HG02840 (cell line): ENCODE results near the gene SLC5A4.
"Not testable (repeated sequence)": the region's sequence is repeated elsewhere in the genome, so short reads cannot be mapped to it uniquely, and the experiment has no call there.

ENCODE experiments used
- ATAC-seq: cut with Tn5 transposase; IDR thresholded peaks from one replicate; pipeline ENCODE4 v1.9.1; 2021; ENCODE audit warnings: mild to moderate bottlenecking, moderate library complexity, moderate number of reproducible peaks; ENCODE audit not compliant: unreplicated experiment, low FRiP score

SLC5A4 gene

DNA sequence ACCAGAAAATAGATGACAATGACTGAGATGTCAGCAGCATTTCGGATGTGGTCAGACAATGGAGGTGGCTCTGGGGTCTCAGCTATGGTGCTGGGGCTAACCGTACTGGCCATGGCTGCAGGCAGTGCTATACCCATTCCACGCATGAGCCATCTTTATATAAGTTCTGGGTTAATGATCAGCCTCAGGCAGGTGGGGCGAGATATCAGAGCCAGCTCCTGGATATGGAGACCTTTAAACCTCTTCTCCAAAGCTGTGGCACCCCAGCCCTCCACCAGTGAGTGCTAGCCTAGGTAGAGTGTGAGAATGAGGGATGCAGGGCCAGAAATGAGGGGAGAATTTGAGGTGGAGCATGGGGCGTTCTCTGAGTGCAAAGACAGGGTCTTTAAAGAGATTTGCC lies at the start of gene SLC5A4:
Gene SLC5A4, minus strand, starts transcription at position 131 of the 400 bp plus-strand sequence. Its CDS starts 18 bp downstream, at position 113.
- ATAC-seq, result no peak

DNA sequence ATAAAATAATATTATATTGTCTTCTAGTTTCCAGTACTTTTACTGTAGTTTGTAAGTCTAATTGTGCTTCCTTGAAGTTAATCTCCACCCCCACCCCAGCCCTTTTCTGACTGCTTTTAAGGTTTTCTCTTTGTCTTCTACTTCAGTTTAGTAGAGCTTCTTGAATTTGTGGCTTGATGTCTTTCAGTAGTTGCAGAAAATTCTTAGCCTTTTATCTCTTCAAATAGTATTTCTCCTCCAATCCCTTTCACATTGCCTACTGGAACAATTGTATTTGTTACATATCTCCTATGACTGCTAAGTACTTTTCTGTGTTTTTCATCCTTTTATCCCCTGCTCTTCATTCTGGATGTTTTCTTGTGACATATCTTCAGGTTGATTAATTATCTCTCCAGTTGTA lies 38.8 kb upstream of the SLC5A4 start:
- not testable (repeated sequence) for ATAC-seq

DNA sequence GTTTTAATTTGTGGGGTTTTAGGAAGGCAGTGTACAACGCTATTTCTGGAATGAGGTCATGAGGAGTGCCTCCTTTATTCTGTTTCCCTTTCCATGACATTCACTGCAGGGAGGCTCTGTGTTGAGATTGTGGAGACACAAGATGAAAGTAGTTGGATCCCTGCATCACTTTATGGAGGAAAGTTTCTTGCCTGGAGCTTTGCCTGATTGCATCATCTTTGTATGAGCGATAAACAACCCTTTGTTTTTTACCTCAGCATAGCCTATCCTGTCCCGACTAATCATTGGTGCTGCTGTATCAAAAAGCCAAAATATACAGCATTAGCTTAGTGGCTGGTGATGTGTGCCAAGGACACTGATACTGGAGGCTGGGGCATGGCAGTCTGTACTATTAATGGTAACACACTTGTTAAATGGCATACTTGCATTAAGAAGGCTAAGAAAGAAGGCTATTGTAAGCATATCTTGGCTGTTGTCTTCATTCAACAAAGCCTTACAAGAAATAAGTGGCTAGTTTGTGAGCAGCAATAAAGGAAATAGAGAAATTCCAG lies 31.2 kb upstream of the SLC5A4 start:
- ATAC-seq, result no peak

DNA sequence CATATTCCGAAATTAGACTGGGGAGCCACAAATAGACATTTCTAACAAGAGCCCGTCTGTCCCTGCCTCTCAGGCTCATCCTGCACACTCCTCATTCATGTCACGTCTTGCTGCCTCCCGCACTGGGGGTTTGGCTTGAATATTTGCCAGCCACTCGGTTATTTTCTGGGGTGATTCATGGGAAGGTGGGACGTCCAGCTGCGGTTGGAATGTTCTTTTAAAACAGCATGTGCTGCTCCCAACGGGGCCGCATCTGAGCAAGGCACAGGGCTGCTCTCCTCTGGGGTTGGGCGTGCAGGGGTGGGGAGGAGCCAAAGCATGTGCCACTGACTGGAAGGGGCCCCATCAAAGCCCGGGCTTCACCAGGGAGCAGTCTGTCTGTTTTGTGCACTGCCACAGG lies 25.9 kb upstream of the SLC5A4 start:
- no peak for ATAC-seq

DNA sequence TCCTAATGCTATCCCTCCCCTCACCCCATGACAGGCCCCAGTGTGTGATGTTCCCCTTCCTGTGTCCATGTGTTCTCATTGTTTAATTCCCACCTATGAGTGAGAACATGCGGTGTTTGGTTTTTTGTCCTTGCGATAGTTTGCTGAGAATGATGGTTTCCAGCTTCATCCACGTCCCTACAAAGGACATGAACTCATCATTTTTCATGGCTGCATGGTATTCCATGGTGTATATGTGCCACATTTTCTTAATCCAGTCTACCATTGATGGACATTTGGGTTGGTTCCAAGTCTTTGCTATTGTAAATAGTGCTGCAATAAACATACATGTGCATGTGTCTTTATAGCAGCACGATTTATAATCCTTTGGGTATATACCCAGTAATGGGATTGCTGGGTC lies 20.2 kb upstream of the SLC5A4 start:
- ATAC-seq, result not testable (repeated sequence)

DNA sequence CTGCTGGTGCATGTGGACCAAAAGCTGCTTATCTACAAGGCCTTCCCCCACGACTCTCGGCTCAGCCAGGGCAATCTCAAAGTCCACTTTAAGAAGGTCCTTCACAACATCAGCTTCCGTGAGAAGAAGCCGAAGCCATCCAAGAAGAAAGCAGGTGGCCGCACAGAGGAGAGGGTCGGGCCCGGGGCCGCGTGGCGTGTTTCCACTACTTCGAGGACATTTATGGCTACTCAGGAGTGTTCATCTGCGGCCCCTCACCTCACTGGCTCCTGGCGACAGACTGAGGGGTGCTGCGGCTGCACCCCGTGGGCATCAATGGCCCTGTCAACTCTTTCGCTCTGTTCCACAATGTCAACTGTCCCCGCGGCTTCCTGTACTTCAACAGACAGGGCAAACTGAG lies 16.2 kb upstream of the SLC5A4 start:
- no peak for ATAC-seq

DNA sequence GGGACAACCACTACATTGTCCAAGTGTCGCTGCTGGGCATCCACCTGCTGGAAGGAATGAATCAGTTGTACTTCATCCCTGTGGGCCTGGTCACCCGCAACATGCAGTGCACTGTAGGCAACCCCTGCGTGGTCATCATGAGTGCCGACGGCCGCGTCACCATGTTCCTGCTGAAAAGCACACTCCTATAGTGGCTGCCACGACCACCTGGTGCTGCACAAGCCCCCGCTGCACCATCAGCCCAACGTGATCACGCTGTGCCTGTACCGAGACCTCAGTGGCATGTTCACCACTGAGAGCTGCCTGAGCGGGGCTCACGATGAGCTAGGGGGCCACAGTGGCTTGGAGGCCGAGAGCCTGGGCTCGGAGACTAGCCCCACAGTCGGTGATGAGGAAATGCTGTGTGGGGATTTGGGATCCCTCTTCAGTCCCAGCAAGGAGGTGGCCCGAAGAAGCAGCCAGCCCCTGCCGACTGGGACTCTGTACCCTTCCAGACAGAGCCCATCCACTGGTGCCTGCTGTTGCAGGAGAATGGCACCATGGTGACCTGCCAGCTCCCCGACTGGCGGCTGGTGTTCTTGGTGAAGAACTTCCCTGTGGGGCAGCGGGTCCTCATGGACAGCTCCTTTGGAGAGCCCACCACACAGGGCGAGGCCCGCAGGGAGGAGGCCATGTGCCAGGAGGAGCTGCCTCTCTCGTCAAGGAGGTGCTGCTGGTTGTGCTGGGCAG lies 15.7 kb upstream of the SLC5A4 start:
- ATAC-seq, result no peak

DNA sequence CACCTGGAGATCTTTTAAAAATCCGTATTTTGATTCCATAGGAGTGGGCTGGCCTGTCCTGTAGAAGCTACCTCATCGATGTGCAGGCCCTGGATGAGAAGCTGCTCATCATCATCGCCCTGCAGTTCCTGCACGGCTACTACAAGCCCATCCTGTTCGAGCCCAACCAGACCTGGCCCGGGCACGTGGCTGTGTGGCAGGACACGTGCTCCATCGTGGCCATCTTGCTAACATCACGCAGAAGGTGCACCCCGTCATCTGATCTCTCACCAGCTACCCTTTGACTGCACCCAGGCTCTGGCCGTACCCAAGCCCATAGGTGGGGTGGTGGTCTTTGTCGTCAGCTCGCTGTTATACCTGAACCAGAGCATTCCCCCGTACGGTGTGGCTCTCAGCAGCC lies 14.2 kb upstream of the SLC5A4 start:
- ATAC-seq, result no peak

DNA sequence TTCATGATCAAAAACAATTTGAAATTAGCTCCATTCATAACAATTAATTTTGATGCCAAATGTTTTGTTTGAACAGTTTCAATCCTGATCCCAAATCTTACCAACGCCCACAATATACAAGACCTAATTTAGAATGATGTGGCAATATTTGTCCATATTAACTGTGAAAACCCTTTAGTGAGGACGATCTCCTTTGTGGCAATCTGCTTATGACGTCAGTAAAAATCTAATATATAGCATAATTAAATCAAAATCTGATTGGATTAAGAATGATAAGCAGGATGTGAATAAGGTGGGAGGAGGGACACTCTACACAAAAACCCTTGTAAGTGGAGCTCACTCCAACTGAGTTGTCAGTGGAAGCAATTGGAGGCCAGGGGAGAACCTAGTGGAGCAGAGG lies 11.9 kb upstream of the SLC5A4 start:
- ATAC-seq, result no peak

DNA sequence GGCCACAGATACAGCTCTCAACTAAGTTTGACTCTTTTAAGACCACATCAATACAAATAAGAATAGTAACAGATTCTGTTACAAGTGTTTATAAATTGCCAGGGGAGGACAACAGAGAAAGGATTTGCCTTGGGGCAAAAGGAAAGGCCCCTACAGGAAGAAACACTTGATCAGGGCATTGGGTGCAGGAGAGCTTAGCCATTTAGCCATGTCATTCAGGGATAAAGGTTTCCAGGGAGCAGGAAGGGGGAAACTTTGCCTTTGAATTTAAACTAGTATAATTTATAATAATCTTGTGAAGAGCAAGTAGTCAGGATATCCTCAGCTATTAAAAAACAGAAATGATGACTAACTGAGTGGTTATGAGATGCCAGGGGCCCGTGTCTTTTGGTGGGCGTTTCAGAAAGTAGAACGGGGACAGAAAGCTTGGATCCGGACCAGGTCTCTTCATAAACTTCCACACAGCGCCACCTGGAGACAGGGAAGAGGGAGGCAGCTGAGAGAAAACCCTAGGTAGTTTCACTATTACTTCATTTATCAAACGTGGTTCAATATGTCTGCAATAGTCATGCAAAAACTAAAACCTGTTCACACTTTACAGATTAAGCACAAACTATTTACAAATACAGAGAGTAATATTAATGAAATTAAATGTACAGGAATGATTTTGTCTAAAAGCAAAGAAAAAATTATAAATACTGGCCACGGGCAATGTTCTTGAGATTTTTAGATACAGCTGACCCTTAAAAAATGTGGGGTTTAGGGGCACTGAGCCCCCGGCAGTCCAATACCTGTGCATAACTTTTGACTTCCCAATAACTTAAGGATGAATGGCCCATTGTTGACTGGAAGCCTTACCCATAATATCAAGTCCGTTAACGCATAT lies 11.0 kb upstream of the SLC5A4 start:
- no peak for ATAC-seq

DNA sequence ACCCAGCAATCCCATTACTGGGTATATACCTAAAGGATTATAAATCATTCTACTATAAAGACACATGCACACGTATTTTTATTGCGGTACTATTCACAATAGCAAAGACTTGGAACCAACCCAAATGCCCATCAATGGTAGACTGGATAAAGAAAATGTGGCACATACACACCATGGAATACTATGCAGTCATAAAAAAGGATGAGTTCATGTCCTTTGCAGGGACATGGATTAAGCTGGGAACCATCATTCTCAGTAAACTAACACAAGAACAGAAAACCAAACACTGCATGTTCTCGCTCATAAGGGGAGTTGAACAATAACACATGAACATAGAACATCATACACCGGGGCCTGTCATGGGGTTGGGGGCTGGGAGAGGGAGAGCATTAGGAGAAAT lies 8.5 kb upstream of the SLC5A4 start:
- ATAC-seq, result not testable (repeated sequence)

DNA sequence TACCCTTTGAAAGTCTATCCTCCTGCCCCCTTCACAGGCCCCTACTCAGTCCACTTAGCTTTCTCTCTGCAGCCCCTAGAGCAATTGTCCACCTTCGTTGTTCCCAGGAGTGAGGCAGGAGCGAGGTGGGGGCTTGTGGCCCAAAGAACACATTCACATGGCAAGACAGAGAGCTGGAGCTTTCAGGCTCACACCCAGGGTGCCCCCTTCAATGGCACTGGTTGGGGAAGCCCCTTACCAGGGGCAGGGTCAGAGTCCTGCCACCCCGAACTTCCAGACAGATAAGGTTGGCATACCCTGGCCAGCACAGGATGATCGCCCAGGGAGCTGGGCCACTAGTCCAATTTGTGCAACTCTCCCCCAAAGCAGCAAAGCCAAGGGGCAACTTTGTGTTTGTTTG lies 6.2 kb upstream of the SLC5A4 start:
- no peak for ATAC-seq

DNA sequence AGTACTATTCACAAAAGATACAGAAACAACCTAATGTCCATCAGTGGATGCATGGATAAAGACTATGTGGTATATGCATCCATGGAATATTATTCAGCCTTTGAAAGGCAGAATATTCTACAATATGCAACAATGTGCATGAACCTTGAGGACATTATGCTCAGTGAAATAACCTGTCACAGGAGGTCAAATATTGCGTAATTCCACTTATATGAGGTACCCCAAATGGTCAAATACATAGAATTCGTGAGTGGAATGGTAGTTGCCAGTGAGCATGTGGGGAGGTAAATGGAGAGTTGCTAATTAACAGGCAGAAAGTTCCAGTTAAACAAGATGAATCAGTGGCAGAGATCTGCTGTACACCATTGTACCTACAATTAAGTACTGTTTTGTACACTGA lies 3.6 kb upstream of the SLC5A4 start:
- ATAC-seq, result no peak

DNA sequence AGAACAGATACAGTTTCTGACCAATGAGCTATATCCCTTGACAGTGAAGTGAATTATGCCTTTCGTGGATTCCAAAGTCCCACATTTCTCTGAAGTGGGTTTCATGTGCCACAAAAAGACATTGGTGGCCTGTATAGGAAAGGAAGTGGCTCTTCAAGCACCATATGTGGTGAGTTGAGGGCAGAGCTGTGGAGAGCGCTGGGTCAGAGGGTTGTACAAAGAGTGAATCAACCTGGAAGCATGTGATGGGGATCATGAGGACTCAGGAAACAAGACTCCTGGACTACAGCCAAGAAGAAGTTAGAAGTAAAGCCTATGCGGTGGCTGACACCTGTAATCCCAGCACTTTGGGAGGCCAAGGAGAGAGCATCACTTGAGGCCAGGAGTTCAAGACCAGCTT lies 579 bp upstream of the SLC5A4 start:
- ATAC-seq, result no peak

DNA sequence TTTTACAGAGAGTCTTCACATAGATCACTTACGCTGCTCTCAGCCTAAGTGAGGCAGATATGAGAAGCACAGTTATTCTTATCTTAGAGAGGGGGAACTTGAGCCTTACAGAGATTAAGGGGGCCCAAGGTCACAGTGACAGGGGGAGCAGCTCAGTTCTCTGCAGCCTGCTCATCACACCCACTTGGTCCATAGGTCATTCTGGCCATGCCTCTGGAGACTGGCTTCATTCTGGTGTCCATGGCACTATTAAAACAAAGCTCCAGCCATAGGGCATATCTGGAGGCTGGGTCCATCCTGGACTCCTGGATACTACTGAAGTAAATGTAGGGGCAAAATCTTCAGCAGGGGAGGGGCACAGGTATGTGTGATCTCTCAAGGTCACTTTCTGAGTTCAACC lies 5.9 kb downstream of the SLC5A4 start:
- ATAC-seq, result no peak

DNA sequence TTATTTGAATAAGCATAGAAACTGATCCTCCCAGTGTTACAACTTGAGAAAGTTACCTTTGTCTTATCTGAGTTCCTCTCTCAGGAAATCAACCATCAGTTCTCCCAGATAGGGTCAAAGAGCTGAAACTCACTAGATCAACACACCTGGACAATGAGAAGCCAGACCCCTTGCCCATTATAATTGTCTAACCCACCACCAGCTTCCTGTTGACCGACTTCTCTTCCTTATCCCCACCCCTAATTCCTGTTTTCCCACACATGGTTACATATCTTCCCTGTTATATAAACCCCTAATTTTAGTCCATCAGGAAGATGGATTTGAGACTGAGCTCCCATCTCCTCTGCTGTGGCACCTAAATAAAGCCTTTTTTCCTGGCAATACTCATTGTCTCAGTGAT lies 6.9 kb downstream of the SLC5A4 start:
- ATAC-seq, result no peak

DNA sequence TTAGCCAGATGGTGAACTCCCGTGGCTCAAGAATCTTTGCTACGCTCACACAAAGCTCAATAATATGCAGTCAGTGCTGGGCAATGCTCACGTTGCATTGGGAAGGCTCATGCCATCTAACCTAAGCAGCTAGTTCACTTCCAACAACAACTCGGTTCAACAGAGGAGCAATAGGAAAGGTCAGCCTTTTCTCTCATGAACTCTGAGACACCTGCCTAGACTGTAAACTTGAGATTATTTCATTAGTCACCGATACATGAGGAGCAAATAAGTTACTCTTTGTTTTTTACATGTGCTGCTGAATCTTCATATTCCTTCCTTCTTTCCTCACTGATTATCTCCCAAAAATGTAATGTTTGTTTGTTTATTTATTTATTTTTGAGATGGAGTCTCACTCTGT lies 9.0 kb downstream of the SLC5A4 start:
- no peak for ATAC-seq

DNA sequence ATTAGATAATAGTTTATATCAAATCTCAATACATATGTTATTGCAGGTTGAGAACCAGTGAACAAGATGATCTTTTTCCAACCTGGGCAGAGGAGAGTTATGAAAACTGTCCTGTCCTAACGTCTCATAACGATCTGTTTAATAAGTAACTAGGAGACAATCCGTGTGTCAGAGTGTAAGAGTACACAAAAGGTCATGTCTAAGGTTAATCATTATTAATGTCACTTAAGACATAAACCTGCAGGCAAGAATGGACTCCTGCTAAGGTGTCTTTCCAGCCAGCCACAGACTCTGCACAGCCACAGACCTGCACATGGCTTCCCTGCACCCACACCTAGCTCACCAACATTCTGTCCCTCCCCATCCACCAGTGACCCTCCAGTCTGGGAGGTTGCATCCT lies 10.1 kb downstream of the SLC5A4 start:
- no peak for ATAC-seq

DNA sequence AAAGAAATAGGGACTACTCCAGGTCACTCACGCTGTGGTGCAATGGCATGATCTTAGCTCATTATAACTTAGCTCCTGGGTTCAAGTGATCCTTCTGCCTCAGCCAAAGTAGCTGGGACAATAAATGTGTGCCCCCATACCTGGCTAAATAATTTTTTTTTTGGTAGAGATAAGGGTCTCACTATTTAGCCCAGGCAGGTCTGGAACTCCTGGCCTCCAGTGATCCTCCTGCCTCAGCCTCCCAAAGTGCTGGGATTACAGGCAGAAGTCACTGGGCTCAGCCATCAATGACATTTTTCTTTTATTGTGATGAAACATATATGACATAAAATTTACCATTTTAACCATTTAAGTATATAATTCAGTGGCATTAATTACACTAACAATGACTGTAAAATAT lies 10.6 kb downstream of the SLC5A4 start:
- no peak for ATAC-seq

DNA sequence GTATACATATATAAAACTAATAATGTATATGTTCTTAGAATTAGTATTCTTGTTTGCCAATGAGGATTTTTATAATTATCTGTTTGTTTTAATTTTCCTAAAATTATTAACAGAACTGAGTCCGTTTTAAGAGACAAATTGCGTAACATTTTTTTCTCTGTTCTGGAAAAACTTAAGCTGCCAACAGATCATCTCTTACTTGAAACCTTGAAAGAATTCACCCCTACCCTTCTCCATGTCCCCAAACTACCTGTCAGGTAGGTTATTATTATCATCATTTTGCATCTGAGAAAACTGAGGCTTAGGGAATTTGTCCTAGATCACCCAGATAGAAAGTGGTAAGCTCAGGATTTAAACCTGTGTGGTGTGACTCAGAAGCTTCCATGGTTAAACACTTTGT lies 14.7 kb downstream of the SLC5A4 start:
- no peak for ATAC-seq

DNA sequence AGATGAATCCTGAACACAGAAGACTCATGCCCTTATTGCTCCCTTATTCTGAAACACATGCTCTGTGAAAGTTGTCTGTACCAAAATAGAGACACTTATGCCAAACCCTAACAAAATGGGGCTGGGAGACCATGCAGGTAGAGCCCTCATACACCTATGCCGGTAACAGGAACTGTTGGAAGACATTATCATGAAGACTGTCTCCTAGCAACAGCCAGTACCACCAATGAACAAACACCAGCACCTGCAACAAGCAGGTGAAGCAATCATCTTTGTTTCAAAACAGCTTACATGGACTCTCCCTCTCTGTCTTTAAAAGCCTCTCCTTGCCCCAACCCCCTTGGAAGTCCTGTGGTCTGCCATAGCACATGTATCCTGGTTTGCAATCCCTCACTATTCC lies 17.2 kb downstream of the SLC5A4 start:
- no peak for ATAC-seq

DNA sequence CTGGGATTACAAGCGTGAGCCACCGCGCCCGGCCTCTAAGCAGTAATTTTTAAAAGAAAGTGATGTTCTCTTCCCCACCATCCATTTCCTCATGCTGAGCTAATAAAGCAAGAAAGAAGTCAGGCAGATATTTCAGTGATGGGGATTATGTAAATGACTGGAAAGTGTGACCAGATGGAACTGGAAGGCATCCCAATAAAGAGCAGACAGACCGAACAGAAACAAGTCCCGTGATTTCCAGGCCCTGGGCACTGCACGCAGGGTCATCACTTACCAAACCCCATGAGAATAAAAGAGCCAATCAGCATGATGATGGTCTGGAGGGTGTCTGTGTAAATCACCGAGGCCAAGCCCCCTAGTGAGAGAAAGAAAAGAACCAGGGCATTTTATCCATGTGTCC lies 18.2 kb downstream of the SLC5A4 start:
- ATAC-seq, result no peak
